IgD-negative memory B cell (primary cell): Measurements from ENCODE around the gene CCDC116. TPM values are rescaled to one million over a fixed set of nuclear protein-coding genes. Genes with fewer than 3 reads are reported as not detected.

Experiments
- H3K27ac Mint-ChIP-seq, 3 donors: one replicate each; pipeline ENCODE4 v1.8.0; 2020 to 2022; ENCODE audit warnings: mild to moderate bottlenecking in 3 of 3, mixed read lengths in 3 of 3, moderate library complexity in 1 of 3
- H3K27me3 Mint-ChIP-seq: one replicate; pipeline ENCODE4 v1.8.0; 2021; ENCODE audit warnings: mixed read lengths
- H3K36me3 Mint-ChIP-seq: one replicate; pipeline ENCODE4 v1.8.0; 2020; ENCODE audit warnings: mild to moderate bottlenecking, mixed read lengths
- H3K4me1 Mint-ChIP-seq, 3 donors: one replicate each; pipeline ENCODE4 v1.8.0; 2020 to 2022; ENCODE audit warnings: mixed read lengths in 3 of 3, mild to moderate bottlenecking in 1 of 3
- H3K4me3 Mint-ChIP-seq, 4 donors: one replicate each; pipeline ENCODE4 v1.8.0; 2020 to 2022; ENCODE audit warnings: mild to moderate bottlenecking in 4 of 4, mixed read lengths in 4 of 4, moderate library complexity in 3 of 4
- H3K9me3 Mint-ChIP-seq, 3 donors: one replicate each; pipeline ENCODE4 v1.8.0; 2020 to 2021; ENCODE audit warnings: mixed read lengths in 3 of 3, mild to moderate bottlenecking in 1 of 3
- polyA plus RNA-seq: library from polyadenylated mRNA; unstranded; fragments of 300-500 nt; fragmentation: Illumina TruSeq; gene quantifications from one replicate; pipeline ENCODE4 v1.2.3, GENCODE V29; 2021

CCDC116 gene
- polyA plus RNA-seq, 1 donor from 2014 or later = 0.11 TPM

GRCh38 chr22:21622919-21623647 lies 9.5 kb upstream of the CCDC116 start:
- no peaks in the 10 kb centered on the region for H3K36me3 Mint-ChIP-seq
- H3K27me3 Mint-ChIP-seq = no peaks in the 10 kb centered on the region
- H3K27ac Mint-ChIP-seq = peak overlapping the region in 2 of 3 donors; percentile 76 to 86
- peaks cover 10 to 24% (median 14%) of the 10 kb centered on the region in 3 donors for H3K4me1 Mint-ChIP-seq
- H3K4me3 Mint-ChIP-seq = peak overlapping the region in 1 of 4 donors; percentile 23
- no peaks in the 10 kb centered on the region for H3K9me3 Mint-ChIP-seq

GRCh38 chr22:21623648-21623970 lies 9.0 kb upstream of the CCDC116 start:
- Mint-ChIP-seq H3K4me3 (no peak overlapping the region), H3K9me3 (no peaks in the 10 kb centered on the region), H3K4me1 (peaks cover 13 to 24% (median 17%) of the 10 kb centered on the region in 3 donors), H3K27me3 (no peaks in the 10 kb centered on the region), H3K36me3 (no peaks in the 10 kb centered on the region), H3K27ac (peak overlapping the region in 1 of 3 donors; percentile 86)

GRCh38 chr22:21624120-21624879 lies 8.3 kb upstream of the CCDC116 start:
- Mint-ChIP-seq H3K36me3 (no peaks in the 10 kb centered on the region), H3K4me3 (peak overlapping the region in 2 of 4 donors; percentile 27 to 40), H3K9me3 (no peaks in the 10 kb centered on the region), H3K27me3 (no peaks in the 10 kb centered on the region), H3K27ac (peak overlapping the region; percentile 32 to 86 (median 73)), H3K4me1 (peaks cover 16 to 26% (median 17%) of the 10 kb centered on the region in 3 donors)

- no peaks in the 10 kb centered on the region for H3K9me3 Mint-ChIP-seq
- H3K4me1 Mint-ChIP-seq = peaks cover 14 to 24% (median 19%) of the 10 kb centered on the region in 3 donors
- H3K27me3 Mint-ChIP-seq = no peaks in the 10 kb centered on the region
- H3K36me3 Mint-ChIP-seq = no peaks in the 10 kb centered on the region
- H3K4me3 Mint-ChIP-seq = peak overlapping the region in 2 of 4 donors; percentile 40 to 63
- peak overlapping the region; percentile 32 to 86 (median 73) for H3K27ac Mint-ChIP-seq
These were observed 7.4 kb upstream of the CCDC116 start for GRCh38 chr22:21624880-21625791.

GRCh38 chr22:21626073-21626734 lies 6.4 kb upstream of the CCDC116 start:
- H3K27ac Mint-ChIP-seq = peak overlapping the region in 2 of 3 donors; percentile 31 to 89
- no peaks in the 10 kb centered on the region for H3K36me3 Mint-ChIP-seq
- H3K27me3 Mint-ChIP-seq = no peaks in the 10 kb centered on the region
- H3K4me1 Mint-ChIP-seq = peaks cover 16 to 29% (median 26%) of the 10 kb centered on the region in 3 donors
- no peaks in the 10 kb centered on the region for H3K9me3 Mint-ChIP-seq
- H3K4me3 Mint-ChIP-seq = peak overlapping the region in 1 of 4 donors; percentile 76

GRCh38 chr22:21626735-21627469 lies 5.7 kb upstream of the CCDC116 start:
- Mint-ChIP-seq H3K9me3 (no peaks in the 10 kb centered on the region), H3K36me3 (no peaks in the 10 kb centered on the region), H3K4me3 (peak overlapping the region; percentile 38 to 89 (median 78)), H3K27ac (peak overlapping the region in 1 of 3 donors; percentile 89), H3K4me1 (peaks cover 16 to 31% (median 29%) of the 10 kb centered on the region in 3 donors), H3K27me3 (no peaks in the 10 kb centered on the region)

- H3K27me3 Mint-ChIP-seq = no peaks in the 10 kb centered on the region
- H3K4me3 Mint-ChIP-seq = peak overlapping the region; percentile 93 to 97 (median 96)
- H3K27ac Mint-ChIP-seq = peak overlapping the region; percentile 96 to 98 (median 97)
- peaks cover 19 to 33% (median 30%) of the 10 kb centered on the region in 3 donors for H3K4me1 Mint-ChIP-seq
- H3K36me3 Mint-ChIP-seq = no peaks in the 10 kb centered on the region
- H3K9me3 Mint-ChIP-seq = peaks cover 0 to 1% (median 0%) of the 10 kb centered on the region in 3 donors
These were observed 3.9 kb upstream of the CCDC116 start for GRCh38 chr22:21628386-21629254.

- Mint-ChIP-seq H3K4me3 (peak within 1 kb of the TSS; percentile 93 to 97 (median 96)), H3K36me3 (no peaks in the 10 kb centered on the region), H3K27me3 (no peaks in the 10 kb centered on the region), H3K4me1 (peaks cover 19 to 33% (median 30%) of the 10 kb centered on the region in 3 donors), H3K9me3 (peaks cover 0 to 1% (median 0%) of the 10 kb centered on the region in 3 donors), H3K27ac (peak within 1 kb of the TSS; percentile 96 to 98 (median 97))
These were observed 3.1 kb upstream of the CCDC116 start, which contains the start of gene YDJC for GRCh38 chr22:21629255-21630149. YDJC (minus strand) TSS chr22:21630022; CDS start chr22:21630014, 8 bp downstream.

GRCh38 chr22:21631025-21631424 lies 1.5 kb upstream of the CCDC116 start:
- Mint-ChIP-seq H3K27ac (peak overlapping the region in 1 of 3 donors; percentile 96), H3K36me3 (no peaks in the 10 kb centered on the region), H3K27me3 (no peaks in the 10 kb centered on the region), H3K4me3 (peak overlapping the region in 2 of 4 donors; percentile 17 to 96), H3K9me3 (peaks cover 0 to 1% (median 0%) of the 10 kb centered on the region in 3 donors), H3K4me1 (peaks cover 19 to 26% (median 24%) of the 10 kb centered on the region in 3 donors)

GRCh38 chr22:21632931-21633330 lies 371 bp downstream of the CCDC116 start:
- H3K27me3 Mint-ChIP-seq = no peaks in the 10 kb centered on the region
- no peaks in the 10 kb centered on the region for H3K36me3 Mint-ChIP-seq
- peak overlapping the region in 1 of 3 donors; percentile 91 for H3K27ac Mint-ChIP-seq
- peak overlapping the region in 2 of 4 donors; percentile 30 to 46 for H3K4me3 Mint-ChIP-seq
- H3K4me1 Mint-ChIP-seq = peaks cover 9 to 24% (median 13%) of the 10 kb centered on the region in 3 donors
- peaks cover 0 to 1% (median 0%) of the 10 kb centered on the region in 3 donors for H3K9me3 Mint-ChIP-seq

GRCh38 chr22:21633481-21633880 lies 921 bp downstream of the CCDC116 start:
- no peak overlapping the region for H3K27ac Mint-ChIP-seq
- no peaks in the 10 kb centered on the region for H3K36me3 Mint-ChIP-seq
- peak overlapping the region in 1 of 4 donors; percentile 30 for H3K4me3 Mint-ChIP-seq
- peaks cover 5 to 20% (median 13%) of the 10 kb centered on the region in 3 donors for H3K4me1 Mint-ChIP-seq
- H3K9me3 Mint-ChIP-seq = peaks cover 0 to 1% (median 0%) of the 10 kb centered on the region in 3 donors
- H3K27me3 Mint-ChIP-seq = no peaks in the 10 kb centered on the region

GRCh38 chr22:21634081-21634480 lies 1.5 kb downstream of the CCDC116 start:
- Mint-ChIP-seq H3K4me3 (no peak overlapping the region), H3K9me3 (peaks cover 0 to 1% (median 0%) of the 10 kb centered on the region in 3 donors), H3K4me1 (peaks cover 5 to 18% (median 13%) of the 10 kb centered on the region in 3 donors), H3K27me3 (no peaks in the 10 kb centered on the region), H3K36me3 (no peaks in the 10 kb centered on the region), H3K27ac (no peak overlapping the region)
